Bronchial epithelial cell (primary cell): ENCODE results near the gene DYSF. TPM values are rescaled to one million over a fixed set of nuclear protein-coding genes. Genes with fewer than 3 reads are reported as not detected.
A peak's percentile ranks its signal among the peaks of the same experiment; 100 is the strongest.

Experiments used
- DNase-seq: peaks from one replicate; pipeline ENCODE4 v3.0.0-alpha.2; 2010; ENCODE audit warnings: low read depth
- FAIRE-seq: peaks from 2 replicates; lab custom pipeline; 2011; peaks lifted over from hg19 to GRCh38; lab: Jason Lieb, UNC
- H3K27me3 ChIP-seq: 2 replicates; pipeline ENCODE4 v1.5.1; 2011; ENCODE audit warnings: low read length; ENCODE audit not compliant: control insufficient read depth, insufficient read depth
- H3K36me3 ChIP-seq: 2 replicates; pipeline ENCODE4 v1.5.1; 2011; ENCODE audit warnings: low read length; ENCODE audit not compliant: control insufficient read depth, insufficient read depth
- H3K4me3 ChIP-seq: 2 replicates; pipeline ENCODE4 v1.5.1; 2011; ENCODE audit warnings: mild to moderate bottlenecking, low read depth, low read length, control low read depth
- CTCF ChIP-seq: IDR thresholded peaks from 2 replicates; pipeline ENCODE4 v1.5.1; 2011; ENCODE audit warnings: mild to moderate bottlenecking, moderate library complexity, low read length, control low read depth, inconsistent platforms; ENCODE audit not compliant: insufficient read depth, severe bottlenecking
- total RNA-seq: library from RNA; depleted of rRNA; stranded (reverse); fragments of >200 nt; gene quantifications from 2 replicates; pipeline ENCODE4 v1.2.1, GENCODE V29; 2014

DYSF gene
- total RNA-seq, 1 donor from 2014 or later, result under 0.01 TPM

- DNase-seq, result no peak
- Histone ChIP-seq H3K36me3 (no peaks in the 10 kb centered on the region), H3K4me3 (no peak overlapping the region), H3K27me3 (no peaks in the 10 kb centered on the region)
- FAIRE-seq, result peak; percentile 52
- no peak for TF ChIP-seq CTCF
These were observed 166.8 kb downstream of the DYSF start for GRCh38 chr2:71620116-71620515.

GRCh38 chr2:71620851-71621251 lies 167.5 kb downstream of the DYSF start:
- no peaks in the 10 kb centered on the region for H3K27me3 ChIP-seq
- DNase-seq (no peak), FAIRE-seq (no peak)
- TF ChIP-seq CTCF, result no peak
- no peaks in the 10 kb centered on the region for H3K36me3 ChIP-seq
- no peak overlapping the region for H3K4me3 ChIP-seq

- Histone ChIP-seq H3K36me3 (no peaks in the 10 kb centered on the region), H3K27me3 (peaks cover 3% of the 10 kb centered on the region), H3K4me3 (no peak overlapping the region)
- no peak for TF ChIP-seq CTCF
- FAIRE-seq (no peak), DNase-seq (no peak)
These were observed 175.9 kb downstream of the DYSF start for GRCh38 chr2:71629273-71629672.

- no peak for FAIRE-seq
- Histone ChIP-seq H3K36me3 (no peaks in the 10 kb centered on the region), H3K27me3 (peaks cover 3% of the 10 kb centered on the region), H3K4me3 (no peak overlapping the region)
- DNase-seq, result no peak
- TF ChIP-seq CTCF, result no peak
These were observed 176.6 kb downstream of the DYSF start for GRCh38 chr2:71629771-71630453.

- no peak for DNase-seq
- no peaks in the 10 kb centered on the region for H3K36me3 ChIP-seq
- TF ChIP-seq CTCF, result no peak
- no peak overlapping the region for H3K4me3 ChIP-seq
- H3K27me3 ChIP-seq, result peaks cover 4% of the 10 kb centered on the region
- no peak for FAIRE-seq
These were observed 177.3 kb downstream of the DYSF start for GRCh38 chr2:71630454-71631328.
